KMS-11 (cell line): ENCODE data around the gene ROBO3.

Experiments used
- H2AFZ ChIP-seq: fragments of 200-600 bp; sonication (generic); 2 replicates; pipeline ENCODE4 v1.6.1; 2016; ENCODE audit warnings: antibody characterized with exemption, mixed run types, low read depth
- H3K27ac ChIP-seq: fragments of 200-600 bp; sonication (generic); 2 replicates; pipeline ENCODE4 v1.6.1; 2016; ENCODE audit warnings: mild to moderate bottlenecking, mixed run types
- H3K27me3 ChIP-seq: fragments of 200-600 bp; sonication (generic); 2 replicates; pipeline ENCODE4 v1.6.1; 2017; ENCODE audit warnings: mild to moderate bottlenecking, low read depth, mixed run types, moderate library complexity; ENCODE audit not compliant: insufficient read depth
- H3K36me3 ChIP-seq: fragments of 200-600 bp; sonication (generic); 2 replicates; pipeline ENCODE4 v1.6.1; 2017; ENCODE audit warnings: mild to moderate bottlenecking, mixed run types; ENCODE audit not compliant: insufficient read depth
- H3K4me1 ChIP-seq: fragments of 200-600 bp; sonication (generic); 2 replicates; pipeline ENCODE4 v1.6.1; 2016; ENCODE audit warnings: mild to moderate bottlenecking, low read depth, mixed run types; ENCODE audit not compliant: poor library complexity, severe bottlenecking
- H3K4me2 ChIP-seq: fragments of 200-600 bp; sonication (generic); 2 replicates; pipeline ENCODE4 v1.7.0; 2016; ENCODE audit warnings: mild to moderate bottlenecking, mixed run types
- H3K4me3 ChIP-seq: fragments of 200-600 bp; sonication (generic); IDR thresholded peaks from 2 replicates; pipeline ENCODE4 v1.6.1; 2017; ENCODE audit warnings: low read depth, low read length, mixed read lengths; ENCODE audit not compliant: insufficient read depth
- H3K79me2 ChIP-seq: fragments of 200-600 bp; sonication (generic); 2 replicates; pipeline ENCODE4 v1.6.1; 2016; ENCODE audit warnings: low read depth, mixed run types; ENCODE audit not compliant: insufficient read depth
- H3K9ac ChIP-seq: fragments of 200-600 bp; sonication (generic); 2 replicates; pipeline ENCODE4 v1.6.1; 2016; ENCODE audit warnings: mild to moderate bottlenecking, mixed run types
- H4K20me1 ChIP-seq: fragments of 200-600 bp; sonication (generic); 2 replicates; pipeline ENCODE4 v1.6.1; 2016; ENCODE audit warnings: mild to moderate bottlenecking, mixed run types; ENCODE audit not compliant: insufficient read depth
- TF ChIP-seq, protein P1 (sequence below): fragments of 200-600 bp; sonication (generic); conservative IDR thresholded peaks from 2 replicates; pipeline ENCODE4 v1.6.1; 2017; ENCODE audit warnings: low read depth, mild to moderate bottlenecking, antibody characterized with exemption, low read length, moderate library complexity, mixed read lengths

ROBO3 gene

DNA sequence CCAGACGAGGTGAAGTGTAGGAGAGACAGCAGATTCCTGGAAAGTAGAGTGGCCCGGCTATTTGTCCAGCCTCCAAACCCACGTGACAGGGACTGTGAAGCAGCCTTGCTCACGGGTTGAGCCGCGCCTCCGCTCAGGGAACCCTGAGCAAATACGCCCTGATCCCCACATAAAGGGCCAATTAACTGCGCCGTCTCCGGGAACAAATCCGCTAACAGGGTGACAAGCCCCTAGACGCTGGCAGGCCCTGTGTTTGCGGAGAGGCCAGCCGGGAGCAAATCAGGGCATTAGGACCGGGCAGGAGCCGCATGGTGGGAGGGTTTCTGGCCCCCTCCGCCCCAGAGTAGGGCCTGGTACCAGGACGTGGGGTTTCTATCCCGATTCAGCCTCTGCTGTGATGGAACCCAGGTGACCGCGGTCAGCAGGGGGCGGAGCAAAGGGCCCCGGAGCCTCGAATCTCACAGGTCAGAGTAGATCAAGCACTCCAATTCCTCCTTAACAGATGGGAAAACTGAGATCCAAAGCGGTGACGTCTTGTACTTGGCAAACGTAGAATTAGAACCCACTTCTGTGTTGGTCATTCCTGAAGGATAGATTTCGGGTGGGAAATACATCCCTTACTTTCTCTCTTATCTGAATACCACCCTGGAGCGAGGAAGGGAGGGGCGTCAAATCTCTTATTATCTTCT, 2.0 kb upstream of the ROBO3 start:
- Histone ChIP-seq H3K4me3 (no peak overlapping the region), H3K79me2 (no peaks in the 10 kb centered on the region), H3K4me1 (no peaks in the 10 kb centered on the region), H4K20me1 (no peaks in the 10 kb centered on the region), H3K4me2 (no peak overlapping the region), H3K36me3 (no peaks in the 10 kb centered on the region), H3K27ac (no peak overlapping the region), H3K27me3 (peaks cover 9% of the 10 kb centered on the region), H2AFZ (no peak overlapping the region), H3K9ac (no peak overlapping the region)
- TF ChIP-seq, protein P1, sequence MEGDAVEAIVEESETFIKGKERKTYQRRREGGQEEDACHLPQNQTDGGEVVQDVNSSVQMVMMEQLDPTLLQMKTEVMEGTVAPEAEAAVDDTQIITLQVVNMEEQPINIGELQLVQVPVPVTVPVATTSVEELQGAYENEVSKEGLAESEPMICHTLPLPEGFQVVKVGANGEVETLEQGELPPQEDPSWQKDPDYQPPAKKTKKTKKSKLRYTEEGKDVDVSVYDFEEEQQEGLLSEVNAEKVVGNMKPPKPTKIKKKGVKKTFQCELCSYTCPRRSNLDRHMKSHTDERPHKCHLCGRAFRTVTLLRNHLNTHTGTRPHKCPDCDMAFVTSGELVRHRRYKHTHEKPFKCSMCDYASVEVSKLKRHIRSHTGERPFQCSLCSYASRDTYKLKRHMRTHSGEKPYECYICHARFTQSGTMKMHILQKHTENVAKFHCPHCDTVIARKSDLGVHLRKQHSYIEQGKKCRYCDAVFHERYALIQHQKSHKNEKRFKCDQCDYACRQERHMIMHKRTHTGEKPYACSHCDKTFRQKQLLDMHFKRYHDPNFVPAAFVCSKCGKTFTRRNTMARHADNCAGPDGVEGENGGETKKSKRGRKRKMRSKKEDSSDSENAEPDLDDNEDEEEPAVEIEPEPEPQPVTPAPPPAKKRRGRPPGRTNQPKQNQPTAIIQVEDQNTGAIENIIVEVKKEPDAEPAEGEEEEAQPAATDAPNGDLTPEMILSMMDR = no peak

DNA sequence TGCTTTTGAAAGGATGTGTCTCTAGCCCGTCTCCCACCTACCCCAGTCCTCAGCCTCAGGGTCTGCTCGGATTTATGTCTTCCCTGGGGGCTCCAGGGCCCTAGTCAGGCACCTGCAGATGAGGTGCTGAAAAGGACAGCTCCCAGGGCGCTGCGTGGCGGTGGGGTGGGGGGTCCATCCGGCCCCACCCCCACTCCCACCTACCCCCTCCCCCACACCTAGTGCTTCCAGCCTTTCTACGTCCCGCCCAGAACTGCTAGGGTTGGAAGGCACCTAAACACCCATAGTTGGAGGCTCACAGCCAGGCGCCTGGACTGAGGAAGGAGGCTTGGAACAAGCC, 1.4 kb upstream of the ROBO3 start:
- Histone ChIP-seq H3K9ac (no peak overlapping the region), H3K4me2 (no peak overlapping the region), H3K27me3 (peaks cover 9% of the 10 kb centered on the region), H3K27ac (no peak overlapping the region), H3K4me3 (no peak overlapping the region), H3K36me3 (no peaks in the 10 kb centered on the region), H3K79me2 (no peaks in the 10 kb centered on the region), H3K4me1 (no peaks in the 10 kb centered on the region), H2AFZ (no peak overlapping the region), H4K20me1 (no peaks in the 10 kb centered on the region)
- TF ChIP-seq, protein P1 = no peak

DNA sequence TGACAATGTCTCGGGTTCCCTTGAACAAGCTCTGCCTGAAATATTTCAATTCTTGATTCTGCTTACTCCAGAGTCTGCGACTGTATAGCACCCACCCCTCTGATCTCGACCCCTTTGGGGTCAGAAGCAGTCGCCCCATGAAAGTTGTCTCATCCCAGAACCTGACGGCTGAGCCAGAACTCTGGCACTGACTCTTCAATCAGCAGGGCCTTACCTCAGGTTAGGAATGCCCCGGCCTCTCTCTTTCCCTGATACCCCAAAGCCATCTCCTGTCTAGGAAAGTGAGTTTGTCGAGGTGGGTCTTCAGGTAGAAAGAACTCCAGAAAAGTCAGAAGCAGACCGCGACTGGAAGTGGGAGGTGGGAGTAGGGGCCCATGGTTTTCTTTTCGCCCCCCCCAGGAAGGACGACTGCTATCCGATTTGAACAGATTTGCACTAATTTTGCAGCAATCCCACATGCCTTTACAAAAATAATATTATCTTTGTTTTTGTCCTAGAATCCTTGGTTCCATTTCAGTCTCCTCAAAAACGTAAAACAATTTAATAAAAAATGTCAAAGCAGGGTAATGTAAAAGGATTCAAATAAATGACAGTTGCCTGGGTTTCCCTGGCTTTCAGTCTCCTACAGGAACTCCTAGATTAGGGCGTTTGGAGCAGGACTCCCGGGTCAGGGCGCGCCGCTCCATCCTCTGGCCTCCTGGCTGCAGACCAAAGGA, 898 bp upstream of the ROBO3 start:
- Histone ChIP-seq H3K4me1 (no peaks in the 10 kb centered on the region), H2AFZ (no peak overlapping the region), H3K27me3 (peaks cover 9% of the 10 kb centered on the region), H3K27ac (no peak overlapping the region), H3K36me3 (no peaks in the 10 kb centered on the region), H4K20me1 (no peaks in the 10 kb centered on the region), H3K79me2 (no peaks in the 10 kb centered on the region), H3K9ac (no peak overlapping the region), H3K4me2 (no peak overlapping the region), H3K4me3 (no peak overlapping the region)
- TF ChIP-seq, protein P1 = no peak

DNA sequence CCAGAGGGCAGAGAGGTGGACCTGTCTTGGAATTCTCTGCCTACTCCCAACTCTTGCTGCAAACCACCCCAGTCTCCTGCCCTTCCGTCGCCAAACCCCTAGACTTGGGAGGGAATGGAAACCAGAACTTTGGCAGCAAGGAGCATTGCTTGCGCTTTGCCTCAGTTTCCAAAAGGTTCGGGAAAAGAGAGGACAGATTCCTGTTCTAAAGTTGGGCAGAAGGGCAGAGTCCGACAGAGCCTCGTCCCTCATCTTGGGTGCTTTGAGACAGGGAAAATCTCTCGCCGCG, 396 bp upstream of the ROBO3 start:
- no peak overlapping the region for H3K27ac ChIP-seq
- no peaks in the 10 kb centered on the region for H3K4me1 ChIP-seq
- H3K27me3 ChIP-seq = peaks cover 9% of the 10 kb centered on the region
- H4K20me1 ChIP-seq = no peaks in the 10 kb centered on the region
- no peak overlapping the region for H2AFZ ChIP-seq
- H3K4me3 ChIP-seq = no peak overlapping the region
- no peak overlapping the region for H3K4me2 ChIP-seq
- TF ChIP-seq, protein P1 = no peak
- no peak overlapping the region for H3K9ac ChIP-seq
- no peaks in the 10 kb centered on the region for H3K79me2 ChIP-seq
- H3K36me3 ChIP-seq = no peaks in the 10 kb centered on the region
